Measurements from ENCODE around the gene MAP3K8. TPM values are rescaled to one million over a fixed set of nuclear protein-coding genes. Genes with fewer than 3 reads are reported as not detected.

Gene MAP3K8
- total RNA-seq, 1 experiment from 2014 or later = 13.8 TPM

DNA sequence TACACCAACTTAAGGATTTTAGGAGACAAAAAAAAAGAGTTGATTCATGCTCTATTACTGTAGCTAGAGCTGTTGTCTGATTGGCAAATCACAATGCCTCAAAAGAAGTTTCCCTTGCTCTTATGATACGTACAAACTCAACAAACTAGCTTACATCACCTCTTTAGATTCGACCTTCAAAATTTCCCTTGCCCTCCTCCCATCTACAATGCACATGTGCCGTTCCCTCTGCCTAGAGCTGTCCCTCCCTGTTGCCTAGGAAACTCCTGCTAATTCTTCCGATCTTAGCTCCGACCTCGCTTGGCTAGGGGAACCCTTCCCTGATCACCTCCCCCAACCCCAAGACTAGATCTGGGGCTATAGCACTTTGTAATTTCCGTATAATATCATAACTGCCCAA lies 55.4 kb downstream of the MAP3K8 start (continued):
- no peak for TF ChIP-seq FOXJ3 (CRISPR knock-in tag; IDR thresholded peaks at IDR 0.05; ENCODE audit: borderline replicate concordance)
- no peak for TF ChIP-seq HMGXB4 (CRISPR knock-in tag; IDR thresholded peaks at IDR 0.05)
- no peak for TF ChIP-seq NR3C1 (CRISPR knock-in tag; conservative IDR thresholded peaks at IDR 0.05; ENCODE audit: low read depth)

DNA sequence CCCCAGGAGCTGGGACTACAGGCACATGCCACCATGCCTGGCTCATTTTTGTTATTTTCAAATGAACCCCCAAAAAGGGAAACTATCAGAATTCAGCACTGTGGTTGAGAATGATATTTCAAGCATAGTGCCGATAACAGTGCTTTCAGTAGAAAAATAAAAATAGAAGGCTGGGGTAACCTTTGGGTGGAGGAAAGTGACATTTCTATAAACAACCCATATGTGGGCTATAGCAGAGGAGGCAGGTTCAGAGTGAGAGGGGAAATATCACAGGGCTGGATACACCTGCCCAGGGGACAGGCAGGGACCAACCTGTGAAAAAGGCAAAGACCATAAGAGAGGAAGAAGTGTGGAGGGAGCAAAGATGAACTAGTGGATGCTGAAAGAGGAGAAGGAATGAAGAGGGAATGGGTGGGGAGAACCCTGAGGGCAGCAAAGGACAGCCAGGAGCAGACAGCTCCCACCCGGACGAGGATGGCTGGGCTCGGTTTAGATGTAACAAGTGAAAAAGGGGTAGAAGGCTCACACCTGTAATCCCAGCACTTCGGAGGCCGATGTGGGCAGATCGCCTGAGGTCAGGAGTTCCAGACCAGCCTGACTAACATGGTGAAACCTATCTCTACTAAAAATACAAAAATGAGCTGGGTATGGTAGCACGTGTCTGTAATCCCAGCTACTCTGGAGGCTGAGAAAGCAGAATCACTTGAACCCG lies 56.5 kb downstream of the MAP3K8 start:
- CTCF ChIA-PET = no interaction called here
- POLR2A ChIA-PET = no interaction called here
- Mint-ChIP-seq H3K27ac (no peak overlapping the region), H3K4me3 (no peak overlapping the region), H3K4me1 (peaks cover 12% of the 10 kb centered on the region), H3K27me3 (ENCODE audit: low read depth) (peaks cover 3% of the 10 kb centered on the region; the same call in 1 of the 2 replicates), H3K36me3 (no peaks in the 10 kb centered on the region), H3K9me3 (no peaks in the 10 kb centered on the region)
- no peak for DNase-seq (ENCODE audit: low spot score)
- no peak for TF ChIP-seq SMAD4 (CRISPR knock-in tag; IDR thresholded peaks at IDR 0.05)
- TF ChIP-seq E2F1 (CRISPR knock-in tag; IDR thresholded peaks at IDR 0.05) = no peak
- TF ChIP-seq ETV6 (CRISPR knock-in tag; IDR thresholded peaks at IDR 0.05) = no peak
- TF ChIP-seq, protein P1, sequence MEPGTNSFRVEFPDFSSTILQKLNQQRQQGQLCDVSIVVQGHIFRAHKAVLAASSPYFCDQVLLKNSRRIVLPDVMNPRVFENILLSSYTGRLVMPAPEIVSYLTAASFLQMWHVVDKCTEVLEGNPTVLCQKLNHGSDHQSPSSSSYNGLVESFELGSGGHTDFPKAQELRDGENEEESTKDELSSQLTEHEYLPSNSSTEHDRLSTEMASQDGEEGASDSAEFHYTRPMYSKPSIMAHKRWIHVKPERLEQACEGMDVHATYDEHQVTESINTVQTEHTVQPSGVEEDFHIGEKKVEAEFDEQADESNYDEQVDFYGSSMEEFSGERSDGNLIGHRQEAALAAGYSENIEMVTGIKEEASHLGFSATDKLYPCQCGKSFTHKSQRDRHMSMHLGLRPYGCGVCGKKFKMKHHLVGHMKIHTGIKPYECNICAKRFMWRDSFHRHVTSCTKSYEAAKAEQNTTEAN (CRISPR knock-in tag; IDR thresholded peaks at IDR 0.05) = no peak
- no peak for TF ChIP-seq E2F4 (CRISPR knock-in tag; IDR thresholded peaks at IDR 0.05; ENCODE audit: borderline replicate concordance, low read depth)
- no peak for TF ChIP-seq FOXK1 (CRISPR knock-in tag; IDR thresholded peaks at IDR 0.05)
- no peak for TF ChIP-seq CBFB (CRISPR knock-in tag; IDR thresholded peaks at IDR 0.05; ENCODE audit: low read depth)
- TF ChIP-seq ZNF232 (CRISPR knock-in tag; IDR thresholded peaks at IDR 0.05) = no peak
- TF ChIP-seq, protein P2, sequence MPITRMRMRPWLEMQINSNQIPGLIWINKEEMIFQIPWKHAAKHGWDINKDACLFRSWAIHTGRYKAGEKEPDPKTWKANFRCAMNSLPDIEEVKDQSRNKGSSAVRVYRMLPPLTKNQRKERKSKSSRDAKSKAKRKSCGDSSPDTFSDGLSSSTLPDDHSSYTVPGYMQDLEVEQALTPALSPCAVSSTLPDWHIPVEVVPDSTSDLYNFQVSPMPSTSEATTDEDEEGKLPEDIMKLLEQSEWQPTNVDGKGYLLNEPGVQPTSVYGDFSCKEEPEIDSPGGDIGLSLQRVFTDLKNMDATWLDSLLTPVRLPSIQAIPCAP (CRISPR knock-in tag; IDR thresholded peaks at IDR 0.05) = no peak
- TF ChIP-seq ZNF512 (CRISPR knock-in tag; IDR thresholded peaks at IDR 0.05; ENCODE audit: borderline replicate concordance) = no peak
- no peak for TF ChIP-seq NFYB (CRISPR knock-in tag; conservative IDR thresholded peaks at IDR 0.05; ENCODE audit: low read depth)
- no peak for TF ChIP-seq ARID4B (CRISPR knock-in tag; IDR thresholded peaks at IDR 0.05; ENCODE audit: borderline replicate concordance)
- no peak for TF ChIP-seq NR1H2 (CRISPR knock-in tag; IDR thresholded peaks at IDR 0.05)
- TF ChIP-seq, protein P3, sequence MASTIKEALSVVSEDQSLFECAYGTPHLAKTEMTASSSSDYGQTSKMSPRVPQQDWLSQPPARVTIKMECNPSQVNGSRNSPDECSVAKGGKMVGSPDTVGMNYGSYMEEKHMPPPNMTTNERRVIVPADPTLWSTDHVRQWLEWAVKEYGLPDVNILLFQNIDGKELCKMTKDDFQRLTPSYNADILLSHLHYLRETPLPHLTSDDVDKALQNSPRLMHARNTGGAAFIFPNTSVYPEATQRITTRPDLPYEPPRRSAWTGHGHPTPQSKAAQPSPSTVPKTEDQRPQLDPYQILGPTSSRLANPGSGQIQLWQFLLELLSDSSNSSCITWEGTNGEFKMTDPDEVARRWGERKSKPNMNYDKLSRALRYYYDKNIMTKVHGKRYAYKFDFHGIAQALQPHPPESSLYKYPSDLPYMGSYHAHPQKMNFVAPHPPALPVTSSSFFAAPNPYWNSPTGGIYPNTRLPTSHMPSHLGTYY (CRISPR knock-in tag; IDR thresholded peaks at IDR 0.05) = no peak
- TF ChIP-seq EMX1 (CRISPR knock-in tag; IDR thresholded peaks at IDR 0.05) = no peak
- ATAC-seq = no peak
